HepG2 (cell line): Measurements from ENCODE around the gene BPIFB4. TPM values are rescaled to one million over a fixed set of nuclear protein-coding genes. Genes with fewer than 3 reads are reported as not detected.
A peak's percentile ranks its signal among the peaks of the same experiment; 100 is the strongest.

Experiments
- ARID5B ChIP-seq: IDR thresholded peaks from 2 replicates; pipeline ENCODE4 v1.4.0; 2020; ENCODE audit warnings: mild to moderate bottlenecking, missing genetic modification reagents
- BHLHE40 ChIP-seq: IDR thresholded peaks from 2 replicates; pipeline ENCODE4 v1.6.1; 2011; ENCODE audit warnings: low read length, improper control_type of control experiment
- ELF1 ChIP-seq: sonication (generic); formaldehyde crosslinking; IDR thresholded peaks from 2 replicates; pipeline ENCODE4 v1.4.0; 2020; ENCODE audit warnings: missing genetic modification reagents
- FOXA1 ChIP-seq, 2 experiments: fragments of 450-650 bp in 1 of 2; sonication (generic) in 1 of 2; formaldehyde crosslinking in 1 of 2; IDR thresholded peaks; 2 replicates each; pipeline versions ENCODE4 v1.4.0 to v1.6.1; 2016 to 2020; ENCODE audit warnings: missing genetic modification reagents in 1 of 2
- FOXA3 ChIP-seq: IDR thresholded peaks from 2 replicates; pipeline ENCODE4 v1.6.1; 2016; ENCODE audit warnings: missing genetic modification reagents, missing compliant biosample characterization
- FOXC1 ChIP-seq: sonication (generic); formaldehyde crosslinking; IDR thresholded peaks from 2 replicates; pipeline ENCODE4 v1.8.0; 2022; ENCODE audit warnings: mild to moderate bottlenecking, missing genetic modification reagents, borderline replicate concordance
- HOMEZ ChIP-seq: IDR thresholded peaks from 2 replicates; pipeline ENCODE4 v1.6.1; 2016; ENCODE audit warnings: low read depth
- KMT2B ChIP-seq: IDR thresholded peaks from 2 replicates; pipeline ENCODE4 v1.6.1; 2016; ENCODE audit warnings: missing genetic modification reagents, missing compliant biosample characterization
- PITX1 ChIP-seq: sonication (generic); formaldehyde crosslinking; IDR thresholded peaks from 2 replicates; pipeline ENCODE4 v1.5.1; 2020; ENCODE audit warnings: mild to moderate bottlenecking, missing genetic modification reagents
- ZNF124 ChIP-seq: sonication (generic); formaldehyde crosslinking; IDR thresholded peaks from 2 replicates; pipeline ENCODE4 v1.4.0; 2020; ENCODE audit warnings: missing genetic modification reagents
- ZNF614 ChIP-seq: IDR thresholded peaks from 2 replicates; pipeline ENCODE4 v1.6.1; 2018; ENCODE audit warnings: missing biosample characterization, missing genetic modification reagents, inconsistent platforms, borderline replicate concordance
- ZNF670 ChIP-seq: sonication (generic); formaldehyde crosslinking; IDR thresholded peaks from 2 replicates; pipeline ENCODE4 v1.8.0; 2022; ENCODE audit warnings: mild to moderate bottlenecking, missing genetic modification reagents, borderline replicate concordance
- ZNF792 ChIP-seq: IDR thresholded peaks from 2 replicates; pipeline ENCODE4 v1.6.1; 2016
- polyA plus RNA-seq, 8 experiments: library from polyadenylated mRNA; depleted of rRNA in 3 of 8; stranded (reverse) in 7 of 8; unstranded in 1 of 8; fragments of >200 nt; fragmentation: Illumina TruSeq in 4 of 8; extraction: Trizol in 4 of 8; gene quantifications; 2 replicates each; pipeline versions ENCODE4 v1.2.1 to v1.2.3, GENCODE V29; 2011 to 2016; ENCODE audit warnings: low read depth in 4 of 8, missing spikeins in 1 of 8, mixed read lengths in 1 of 8; ENCODE audit not compliant: insufficient read depth in 1 of 8
- total RNA-seq, 5 experiments: library from RNA; depleted of rRNA; stranded (reverse); fragments of >200 nt; fragmentation: Illumina TruSeq; extraction: Trizol; gene quantifications; 2 replicates each; pipeline ENCODE4 v1.2.3, GENCODE V29; 2016; ENCODE audit warnings: low read depth in 1 of 5
- TF ChIP-seq, protein P1 (sequence below): sonication (generic); formaldehyde crosslinking; IDR thresholded peaks from 2 replicates; pipeline ENCODE4 v1.4.0; 2020; ENCODE audit warnings: missing genetic modification reagents, borderline replicate concordance
- TF ChIP-seq, protein P2 (sequence below): sonication (generic); formaldehyde crosslinking; IDR thresholded peaks from 2 replicates; pipeline ENCODE4 v1.5.0; 2020; ENCODE audit warnings: mild to moderate bottlenecking, missing genetic modification reagents, borderline replicate concordance
- TF ChIP-seq, protein P3 (sequence below): sonication (generic); formaldehyde crosslinking; IDR thresholded peaks from 2 replicates; pipeline ENCODE4 v1.5.0; 2020; ENCODE audit warnings: mild to moderate bottlenecking, missing genetic modification reagents

The BPIFB4 gene
- total and polyA plus RNA-seq, 2 of the 13 experiments (the other 11 are each of a cell fraction or from before 2014, with no cell fraction given) = 0.09 TPM; not detected in 1

DNA sequence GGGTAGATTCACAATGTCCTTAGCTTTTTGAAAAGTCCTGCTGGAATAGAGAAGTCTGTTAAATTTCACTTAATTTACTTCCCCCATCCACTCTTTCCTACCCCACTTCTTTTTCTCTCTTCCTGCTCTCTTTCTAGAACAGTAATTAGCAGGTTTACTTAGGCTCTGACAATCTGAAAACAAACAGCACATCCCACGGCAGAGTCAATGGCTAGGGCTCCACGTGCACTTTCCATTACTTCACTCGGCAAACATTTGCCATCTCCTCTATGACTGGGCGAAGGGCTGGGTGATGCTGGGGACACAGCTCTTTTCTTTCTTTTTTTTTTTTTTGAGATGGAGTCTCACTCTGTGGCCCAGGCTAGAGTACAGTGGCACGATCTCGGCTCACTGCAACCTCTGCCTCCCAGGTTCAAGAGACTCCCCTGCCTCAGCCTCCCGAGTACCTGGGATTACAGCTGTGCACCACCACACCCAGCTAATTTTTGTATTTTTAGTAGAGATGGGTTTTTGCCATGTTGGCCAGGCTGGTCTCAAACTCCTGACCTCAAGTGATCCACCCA, 26.7 kb downstream of the BPIFB4 start (continued):
- TF ChIP-seq, protein P1, sequence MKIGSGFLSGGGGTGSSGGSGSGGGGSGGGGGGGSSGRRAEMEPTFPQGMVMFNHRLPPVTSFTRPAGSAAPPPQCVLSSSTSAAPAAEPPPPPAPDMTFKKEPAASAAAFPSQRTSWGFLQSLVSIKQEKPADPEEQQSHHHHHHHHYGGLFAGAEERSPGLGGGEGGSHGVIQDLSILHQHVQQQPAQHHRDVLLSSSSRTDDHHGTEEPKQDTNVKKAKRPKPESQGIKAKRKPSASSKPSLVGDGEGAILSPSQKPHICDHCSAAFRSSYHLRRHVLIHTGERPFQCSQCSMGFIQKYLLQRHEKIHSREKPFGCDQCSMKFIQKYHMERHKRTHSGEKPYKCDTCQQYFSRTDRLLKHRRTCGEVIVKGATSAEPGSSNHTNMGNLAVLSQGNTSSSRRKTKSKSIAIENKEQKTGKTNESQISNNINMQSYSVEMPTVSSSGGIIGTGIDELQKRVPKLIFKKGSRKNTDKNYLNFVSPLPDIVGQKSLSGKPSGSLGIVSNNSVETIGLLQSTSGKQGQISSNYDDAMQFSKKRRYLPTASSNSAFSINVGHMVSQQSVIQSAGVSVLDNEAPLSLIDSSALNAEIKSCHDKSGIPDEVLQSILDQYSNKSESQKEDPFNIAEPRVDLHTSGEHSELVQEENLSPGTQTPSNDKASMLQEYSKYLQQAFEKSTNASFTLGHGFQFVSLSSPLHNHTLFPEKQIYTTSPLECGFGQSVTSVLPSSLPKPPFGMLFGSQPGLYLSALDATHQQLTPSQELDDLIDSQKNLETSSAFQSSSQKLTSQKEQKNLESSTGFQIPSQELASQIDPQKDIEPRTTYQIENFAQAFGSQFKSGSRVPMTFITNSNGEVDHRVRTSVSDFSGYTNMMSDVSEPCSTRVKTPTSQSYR (CRISPR knock-in tag) = peak; percentile 16; the same call in 1 of the 2 replicates
- TF ChIP-seq PITX1 (CRISPR knock-in tag) (peak; percentile 26; the same call in 1 of the 2 replicates), ZNF792 (CRISPR knock-in tag) (peak; percentile 76; the same call in 1 of the 2 replicates), ZNF614 (CRISPR knock-in tag) (peak; percentile 81), BHLHE40 (peak; percentile 88), ZNF670 (CRISPR knock-in tag) (0 out of 2 replicates have a peak, but pooled peaks have one; percentile 39), FOXA3 (peak; percentile 91), FOXA1 (IDR thresholded peaks at IDR 0.05) (peak; percentile 78), FOXA1 (CRISPR knock-in tag; IDR thresholded peaks at IDR 0.05) (peak; percentile 94), ELF1 (CRISPR knock-in tag) (peak; percentile 25; the same call in 1 of the 2 replicates), KMT2B (CRISPR knock-in tag) (peak; percentile 47; the same call in 1 of the 2 replicates), HOMEZ (CRISPR knock-in tag) (peak; percentile 46; the same call in 1 of the 2 replicates), ZNF124 (CRISPR knock-in tag) (peak; percentile 69; the same call in 1 of the 2 replicates), ARID5B (CRISPR knock-in tag) (peak; percentile 86), FOXC1 (CRISPR knock-in tag) (peak; percentile 40; the same call in 1 of the 2 replicates)
- TF ChIP-seq, protein P2, sequence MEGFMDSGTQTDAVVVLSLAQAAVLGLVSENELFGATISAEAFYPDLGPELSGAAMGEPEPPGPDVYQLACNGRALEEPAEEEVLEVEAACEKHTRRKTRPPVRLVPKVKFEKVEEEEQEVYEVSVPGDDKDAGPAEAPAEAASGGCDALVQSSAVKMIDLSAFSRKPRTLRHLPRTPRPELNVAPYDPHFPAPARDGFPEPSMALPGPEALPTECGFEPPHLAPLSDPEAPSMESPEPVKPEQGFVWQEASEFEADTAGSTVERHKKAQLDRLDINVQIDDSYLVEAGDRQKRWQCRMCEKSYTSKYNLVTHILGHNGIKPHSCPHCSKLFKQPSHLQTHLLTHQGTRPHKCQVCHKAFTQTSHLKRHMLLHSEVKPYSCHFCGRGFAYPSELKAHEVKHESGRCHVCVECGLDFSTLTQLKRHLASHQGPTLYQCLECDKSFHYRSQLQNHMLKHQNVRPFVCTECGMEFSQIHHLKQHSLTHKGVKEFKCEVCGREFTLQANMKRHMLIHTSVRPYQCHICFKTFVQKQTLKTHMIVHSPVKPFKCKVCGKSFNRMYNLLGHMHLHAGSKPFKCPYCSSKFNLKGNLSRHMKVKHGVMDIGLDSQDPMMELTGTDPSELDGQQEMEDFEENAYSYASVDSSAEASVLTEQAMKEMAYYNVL (CRISPR knock-in tag) = peak; percentile 96; the same call in 1 of the 2 replicates
- TF ChIP-seq, protein P3, sequence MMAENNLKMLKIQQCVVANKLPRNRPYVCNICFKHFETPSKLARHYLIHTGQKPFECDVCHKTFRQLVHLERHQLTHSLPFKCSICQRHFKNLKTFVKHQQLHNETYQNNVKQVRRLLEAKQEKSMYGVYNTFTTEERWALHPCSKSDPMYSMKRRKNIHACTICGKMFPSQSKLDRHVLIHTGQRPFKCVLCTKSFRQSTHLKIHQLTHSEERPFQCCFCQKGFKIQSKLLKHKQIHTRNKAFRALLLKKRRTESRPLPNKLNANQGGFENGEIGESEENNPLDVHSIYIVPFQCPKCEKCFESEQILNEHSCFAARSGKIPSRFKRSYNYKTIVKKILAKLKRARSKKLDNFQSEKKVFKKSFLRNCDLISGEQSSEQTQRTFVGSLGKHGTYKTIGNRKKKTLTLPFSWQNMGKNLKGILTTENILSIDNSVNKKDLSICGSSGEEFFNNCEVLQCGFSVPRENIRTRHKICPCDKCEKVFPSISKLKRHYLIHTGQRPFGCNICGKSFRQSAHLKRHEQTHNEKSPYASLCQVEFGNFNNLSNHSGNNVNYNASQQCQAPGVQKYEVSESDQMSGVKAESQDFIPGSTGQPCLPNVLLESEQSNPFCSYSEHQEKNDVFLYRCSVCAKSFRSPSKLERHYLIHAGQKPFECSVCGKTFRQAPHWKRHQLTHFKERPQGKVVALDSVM (CRISPR knock-in tag) = peak; percentile 48; the same call in 1 of the 2 replicates
